ENCODE measurements around the gene SFXN5.

Gene SFXN5

GRCh38 chr2:73004466-73004865 is 67.0 kb downstream of the SFXN5 start:
- Histone ChIP-seq H3K9me3 (ENCODE audit: low read length) (no peaks in the 10 kb centered on the region), H3K4me1 (ENCODE audit: insufficient read depth, low read length) (peaks cover 6% of the 10 kb centered on the region), H3K27ac (ENCODE audit: low read depth, low read length) (no peak overlapping the region), H3K36me3 (ENCODE audit: insufficient read depth, low read length) (peaks cover 5% of the 10 kb centered on the region), H3K9ac (ENCODE audit: low read length) (no peak overlapping the region), H3K4me3 (ENCODE audit: low read depth in 1 of 2, low read length in 2 of 2) (no peak overlapping the region), H3K27me3 (ENCODE audit: control insufficient read depth in 1 of 2, insufficient read depth in 2 of 2, low read length in 2 of 2) (no peaks in the 10 kb centered on the region)

DNA sequence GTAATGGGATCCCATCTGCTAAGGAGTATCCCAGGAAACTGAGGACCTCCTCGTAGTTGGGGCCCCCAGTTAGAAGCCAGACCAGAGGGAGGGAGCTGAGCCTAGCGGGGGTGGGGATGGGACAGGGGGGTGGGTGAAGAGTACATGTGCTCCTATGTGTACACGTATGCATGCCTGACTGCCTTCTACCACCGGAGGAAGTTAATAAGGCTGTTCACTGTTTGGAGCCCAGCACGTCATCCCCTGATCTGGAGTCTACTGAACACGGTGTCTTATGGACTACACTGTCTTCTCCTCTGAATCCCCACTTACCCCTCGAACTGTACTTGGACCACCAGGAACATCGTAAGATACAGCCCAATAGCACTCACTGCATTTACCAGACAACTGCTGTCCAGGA is 68.5 kb downstream of the SFXN5 start:
- peaks cover 6% of the 10 kb centered on the region for H3K4me1 ChIP-seq (ENCODE audit: insufficient read depth, low read length)
- H3K27ac ChIP-seq (ENCODE audit: low read depth, low read length) = no peak overlapping the region
- H3K27me3 ChIP-seq (ENCODE audit: control insufficient read depth in 1 of 2, insufficient read depth in 2 of 2, low read length in 2 of 2) = no peaks in the 10 kb centered on the region
- H3K36me3 ChIP-seq (ENCODE audit: insufficient read depth, low read length) = peaks cover 5% of the 10 kb centered on the region
- H3K9ac ChIP-seq (ENCODE audit: low read length) = no peak overlapping the region
- H3K9me3 ChIP-seq (ENCODE audit: low read length) = no peaks in the 10 kb centered on the region
- H3K4me3 ChIP-seq (ENCODE audit: low read depth in 1 of 2, low read length in 2 of 2) = no peak overlapping the region

DNA sequence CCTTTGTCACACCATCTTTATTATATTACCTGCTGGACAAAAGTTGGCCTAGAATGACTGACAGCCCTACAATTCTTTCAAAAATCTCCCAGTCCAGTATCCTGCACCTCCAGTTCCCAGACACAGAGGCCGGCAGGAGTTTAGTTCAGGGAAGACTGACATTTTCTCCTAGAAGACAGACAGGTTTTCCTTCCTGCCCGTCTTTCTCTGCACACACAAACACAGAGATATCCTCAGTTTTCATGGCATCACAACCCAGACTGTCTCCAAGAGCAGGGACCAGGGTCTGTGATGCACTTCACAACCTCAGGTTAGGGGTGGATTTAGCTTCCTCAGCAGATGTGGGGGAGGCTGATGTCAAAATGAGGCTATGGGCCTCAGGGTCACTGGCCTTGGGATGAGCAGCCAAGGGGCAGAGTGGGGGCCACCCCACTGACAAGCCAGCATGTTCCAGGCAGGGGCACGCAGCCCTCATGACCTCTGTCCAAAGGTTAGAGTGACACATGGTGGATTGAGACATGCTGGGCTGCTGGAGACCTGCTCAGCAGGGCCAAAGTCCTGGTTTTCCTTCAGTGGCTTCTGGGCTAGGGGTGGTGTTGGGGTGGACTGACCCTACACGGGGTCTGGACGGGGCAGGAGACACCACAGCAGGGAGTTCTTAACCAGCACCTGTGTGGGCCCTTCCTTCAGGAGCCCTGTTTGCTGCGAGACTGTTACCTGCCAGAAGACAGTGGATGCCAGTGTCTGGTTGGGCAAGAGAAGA is 70.5 kb downstream of the SFXN5 start:
- Histone ChIP-seq H3K4me3 (ENCODE audit: low read depth in 1 of 2, low read length in 2 of 2) (no peak overlapping the region), H3K9ac (ENCODE audit: low read length) (no peak overlapping the region), H3K36me3 (ENCODE audit: insufficient read depth, low read length) (peaks cover 5% of the 10 kb centered on the region), H3K4me1 (ENCODE audit: insufficient read depth, low read length) (peaks cover 6% of the 10 kb centered on the region), H3K9me3 (ENCODE audit: low read length) (no peaks in the 10 kb centered on the region), H3K27me3 (ENCODE audit: control insufficient read depth in 1 of 2, insufficient read depth in 2 of 2, low read length in 2 of 2) (no peaks in the 10 kb centered on the region), H3K27ac (ENCODE audit: low read depth, low read length) (no peak overlapping the region)

DNA sequence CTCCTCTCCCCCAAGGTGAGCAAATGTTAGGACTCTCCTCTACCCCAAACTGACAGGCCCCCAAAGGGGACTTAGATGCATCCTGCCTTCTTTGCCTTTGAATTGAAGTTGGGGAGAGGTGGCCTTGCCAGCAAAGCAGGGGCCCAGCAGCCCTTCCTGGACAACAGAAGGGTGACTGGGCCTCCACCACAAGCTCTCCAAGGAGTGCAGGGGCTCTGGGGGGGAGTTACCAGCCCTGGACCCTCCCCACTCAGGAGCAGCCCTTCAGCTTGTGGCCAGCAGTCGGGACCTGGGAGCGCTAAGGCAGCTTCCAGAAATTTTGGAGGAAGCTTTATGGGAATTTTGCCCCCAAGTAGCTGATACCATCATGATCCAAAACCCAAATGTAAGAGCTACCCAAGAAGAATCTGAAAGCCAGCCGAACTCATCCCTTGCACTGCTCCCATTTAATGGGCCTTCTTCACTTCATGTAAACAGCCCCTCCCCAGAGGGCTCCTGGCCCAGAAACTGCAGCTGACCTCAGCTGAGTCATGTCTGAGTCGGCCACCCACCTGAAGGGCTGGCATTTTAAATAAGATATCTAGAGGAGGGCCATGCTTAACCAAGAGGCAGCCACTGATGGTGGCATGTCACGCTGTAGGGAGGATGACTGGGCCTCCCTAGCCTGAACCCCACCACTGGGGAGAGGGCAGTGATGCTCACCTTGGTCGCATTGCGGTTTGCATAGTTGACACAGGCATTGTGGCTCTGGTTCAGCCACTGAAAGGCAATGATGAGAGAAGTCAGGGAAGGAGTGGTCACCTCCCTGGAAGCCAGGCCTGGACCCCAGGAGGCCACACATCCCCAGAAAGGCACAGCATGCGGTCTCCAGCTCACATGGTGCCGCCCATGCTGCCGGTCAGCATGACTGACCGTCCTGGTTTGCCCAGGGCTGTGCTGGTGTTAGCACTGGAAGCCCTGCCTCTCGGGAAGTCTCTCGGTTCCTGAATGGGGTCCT is 71.5 kb downstream of the SFXN5 start:
- Histone ChIP-seq H3K27me3 (ENCODE audit: control insufficient read depth in 1 of 2, insufficient read depth in 2 of 2, low read length in 2 of 2) (no peaks in the 10 kb centered on the region), H3K36me3 (ENCODE audit: insufficient read depth, low read length) (no peaks in the 10 kb centered on the region), H3K9ac (ENCODE audit: low read length) (no peak overlapping the region), H3K4me3 (ENCODE audit: low read depth in 1 of 2, low read length in 2 of 2) (no peak overlapping the region), H3K27ac (ENCODE audit: low read depth, low read length) (no peak overlapping the region), H3K4me1 (ENCODE audit: insufficient read depth, low read length) (peaks cover 6% of the 10 kb centered on the region), H3K9me3 (ENCODE audit: low read length) (no peaks in the 10 kb centered on the region)

GRCh38 chr2:72998724-72999123 is 72.8 kb downstream of the SFXN5 start:
- Histone ChIP-seq H3K9me3 (ENCODE audit: low read length) (no peaks in the 10 kb centered on the region), H3K27ac (ENCODE audit: low read depth, low read length) (no peak overlapping the region), H3K4me3 (ENCODE audit: low read depth in 1 of 2, low read length in 2 of 2) (no peak overlapping the region), H3K9ac (ENCODE audit: low read length) (no peak overlapping the region), H3K36me3 (ENCODE audit: insufficient read depth, low read length) (no peaks in the 10 kb centered on the region), H3K27me3 (ENCODE audit: control insufficient read depth in 1 of 2, insufficient read depth in 2 of 2, low read length in 2 of 2) (no peaks in the 10 kb centered on the region), H3K4me1 (ENCODE audit: insufficient read depth, low read length) (peaks cover 6% of the 10 kb centered on the region)

DNA sequence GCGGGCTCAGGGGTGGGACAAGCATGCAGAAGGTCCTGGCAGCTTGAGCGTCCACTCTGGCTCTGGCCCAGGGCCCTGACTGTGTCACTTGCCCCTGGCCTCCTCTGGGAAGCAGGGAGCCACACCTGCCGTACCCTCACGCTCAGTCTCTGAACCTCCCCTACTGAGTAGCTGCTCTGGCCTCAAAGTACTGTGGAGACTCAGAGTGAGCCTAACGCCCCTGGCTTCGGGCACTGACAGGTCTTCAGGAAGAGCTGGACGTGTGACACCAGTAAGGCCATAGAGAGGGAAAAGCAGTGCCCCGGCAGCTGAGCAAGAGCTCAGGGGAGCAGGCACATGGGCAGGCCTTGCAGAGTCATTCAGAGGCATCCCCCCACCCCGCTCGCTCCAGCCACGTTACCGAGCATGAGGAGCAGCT is 73.3 kb downstream of the SFXN5 start:
- H3K9ac ChIP-seq (ENCODE audit: low read length) = no peak overlapping the region
- H3K36me3 ChIP-seq (ENCODE audit: insufficient read depth, low read length) = no peaks in the 10 kb centered on the region
- H3K4me1 ChIP-seq (ENCODE audit: insufficient read depth, low read length) = peaks cover 6% of the 10 kb centered on the region
- H3K27ac ChIP-seq (ENCODE audit: low read depth, low read length) = no peak overlapping the region
- H3K9me3 ChIP-seq (ENCODE audit: low read length) = no peaks in the 10 kb centered on the region
- H3K27me3 ChIP-seq (ENCODE audit: control insufficient read depth in 1 of 2, insufficient read depth in 2 of 2, low read length in 2 of 2) = no peaks in the 10 kb centered on the region
- H3K4me3 ChIP-seq (ENCODE audit: low read depth in 1 of 2, low read length in 2 of 2) = no peak overlapping the region

GRCh38 chr2:72996117-72996502 is 75.4 kb downstream of the SFXN5 start:
- Histone ChIP-seq H3K4me1 (ENCODE audit: insufficient read depth, low read length) (peaks cover 6% of the 10 kb centered on the region), H3K36me3 (ENCODE audit: insufficient read depth, low read length) (no peaks in the 10 kb centered on the region), H3K27ac (ENCODE audit: low read depth, low read length) (no peak overlapping the region), H3K4me3 (ENCODE audit: low read depth in 1 of 2, low read length in 2 of 2) (no peak overlapping the region), H3K9ac (ENCODE audit: low read length) (no peak overlapping the region), H3K27me3 (ENCODE audit: control insufficient read depth in 1 of 2, insufficient read depth in 2 of 2, low read length in 2 of 2) (no peaks in the 10 kb centered on the region), H3K9me3 (ENCODE audit: low read length) (no peaks in the 10 kb centered on the region)

- H3K27ac ChIP-seq (ENCODE audit: low read depth, low read length) = no peak overlapping the region
- H3K4me1 ChIP-seq (ENCODE audit: insufficient read depth, low read length) = peaks cover 6% of the 10 kb centered on the region
- H3K9ac ChIP-seq (ENCODE audit: low read length) = no peak overlapping the region
- no peaks in the 10 kb centered on the region for H3K27me3 ChIP-seq (ENCODE audit: control insufficient read depth in 1 of 2, insufficient read depth in 2 of 2, low read length in 2 of 2)
- no peaks in the 10 kb centered on the region for H3K9me3 ChIP-seq (ENCODE audit: low read length)
- no peak overlapping the region for H3K4me3 ChIP-seq (ENCODE audit: low read depth in 1 of 2, low read length in 2 of 2)
- H3K36me3 ChIP-seq (ENCODE audit: insufficient read depth, low read length) = no peaks in the 10 kb centered on the region
Measured at GRCh38 chr2:72995430-72996116, 75.9 kb downstream of the SFXN5 start.

- H3K27ac ChIP-seq (ENCODE audit: low read depth, low read length) = no peak overlapping the region
- no peaks in the 10 kb centered on the region for H3K36me3 ChIP-seq (ENCODE audit: insufficient read depth, low read length)
- H3K4me3 ChIP-seq (ENCODE audit: low read depth in 1 of 2, low read length in 2 of 2) = no peak overlapping the region
- H3K9me3 ChIP-seq (ENCODE audit: low read length) = no peaks in the 10 kb centered on the region
- no peak overlapping the region for H3K9ac ChIP-seq (ENCODE audit: low read length)
- H3K27me3 ChIP-seq (ENCODE audit: control insufficient read depth in 1 of 2, insufficient read depth in 2 of 2, low read length in 2 of 2) = no peaks in the 10 kb centered on the region
- H3K4me1 ChIP-seq (ENCODE audit: insufficient read depth, low read length) = peaks cover 4% of the 10 kb centered on the region
Measured at GRCh38 chr2:72994991-72995380, 76.5 kb downstream of the SFXN5 start.

GRCh38 chr2:72994282-72994990 is 77.1 kb downstream of the SFXN5 start:
- no peaks in the 10 kb centered on the region for H3K27me3 ChIP-seq (ENCODE audit: control insufficient read depth in 1 of 2, insufficient read depth in 2 of 2, low read length in 2 of 2)
- H3K9ac ChIP-seq (ENCODE audit: low read length) = no peak overlapping the region
- H3K9me3 ChIP-seq (ENCODE audit: low read length) = no peaks in the 10 kb centered on the region
- H3K4me1 ChIP-seq (ENCODE audit: insufficient read depth, low read length) = no peaks in the 10 kb centered on the region
- H3K27ac ChIP-seq (ENCODE audit: low read depth, low read length) = no peak overlapping the region
- no peaks in the 10 kb centered on the region for H3K36me3 ChIP-seq (ENCODE audit: insufficient read depth, low read length)
- no peak overlapping the region for H3K4me3 ChIP-seq (ENCODE audit: low read depth in 1 of 2, low read length in 2 of 2)

DNA sequence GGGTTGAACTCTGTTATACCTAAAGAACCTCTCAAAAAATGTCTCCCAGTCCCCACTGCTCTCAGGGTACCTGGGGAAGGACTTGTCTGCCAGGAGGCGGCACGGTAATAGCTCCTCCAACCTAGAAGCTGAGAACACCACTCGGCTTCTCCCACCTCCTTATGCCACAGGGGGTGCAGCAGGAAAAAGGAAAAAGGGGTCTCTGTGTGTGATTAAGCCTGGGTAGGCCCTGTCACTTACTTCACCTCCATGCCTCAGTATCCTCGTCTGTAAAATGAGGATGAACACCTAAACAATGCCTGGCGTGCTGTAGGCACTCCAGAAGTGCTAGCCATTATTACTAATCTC is 77.6 kb downstream of the SFXN5 start:
- Histone ChIP-seq H3K9ac (ENCODE audit: low read length) (no peak overlapping the region), H3K4me1 (ENCODE audit: insufficient read depth, low read length) (no peaks in the 10 kb centered on the region), H3K27ac (ENCODE audit: low read depth, low read length) (no peak overlapping the region), H3K9me3 (ENCODE audit: low read length) (no peaks in the 10 kb centered on the region), H3K36me3 (ENCODE audit: insufficient read depth, low read length) (no peaks in the 10 kb centered on the region), H3K4me3 (ENCODE audit: low read depth in 1 of 2, low read length in 2 of 2) (no peak overlapping the region), H3K27me3 (ENCODE audit: control insufficient read depth in 1 of 2, insufficient read depth in 2 of 2, low read length in 2 of 2) (no peaks in the 10 kb centered on the region)
